ENCODE results near the gene VWA8. TPM values are rescaled to one million over a fixed set of nuclear protein-coding genes. Genes with fewer than 3 reads are reported as not detected.
"Not testable (repeated sequence)": the region's sequence is repeated elsewhere in the genome, so short reads cannot be mapped to it uniquely, and the experiment has no call there.

The VWA8 gene
- total RNA-seq, 1 experiment from 2014 or later = 8.4 TPM

- no peak for DNase-seq (ENCODE audit: low read depth)
Observed at GRCh38 chr13:41925014-41925413, 35.9 kb downstream of the VWA8 start.

- not testable (repeated sequence) for DNase-seq (ENCODE audit: low read depth)
Observed at GRCh38 chr13:41922894-41923293, 38.0 kb downstream of the VWA8 start.

GRCh38 chr13:41919741-41920487, 41.0 kb downstream of the VWA8 start:
- no peak for DNase-seq (ENCODE audit: low read depth)

- DNase-seq (ENCODE audit: low read depth) = no peak
Observed at GRCh38 chr13:41919031-41919740, 41.7 kb downstream of the VWA8 start.

GRCh38 chr13:41917641-41918040, 43.3 kb downstream of the VWA8 start:
- no peak for DNase-seq (ENCODE audit: low read depth)

- peak; percentile 75 for DNase-seq (ENCODE audit: low read depth)
Observed at GRCh38 chr13:41916173-41916954, 44.5 kb downstream of the VWA8 start.

GRCh38 chr13:41915081-41915480, 45.8 kb downstream of the VWA8 start:
- DNase-seq (ENCODE audit: low read depth) = no peak

- DNase-seq (ENCODE audit: low read depth) = no peak
Observed at GRCh38 chr13:41914552-41914951, 46.4 kb downstream of the VWA8 start.

- no peak for DNase-seq (ENCODE audit: low read depth)
Observed at GRCh38 chr13:41909506-41909905, 51.4 kb downstream of the VWA8 start.

- DNase-seq (ENCODE audit: low read depth) = peak; percentile 42
Observed at GRCh38 chr13:41905600-41906254, 55.2 kb downstream of the VWA8 start.

- DNase-seq (ENCODE audit: low read depth) = peak; percentile 35
Observed at GRCh38 chr13:41900918-41901317, 60.0 kb downstream of the VWA8 start.

- DNase-seq (ENCODE audit: low read depth) = not testable (repeated sequence)
Observed at GRCh38 chr13:41898411-41898810, 62.5 kb downstream of the VWA8 start.

GRCh38 chr13:41897126-41897525, 63.8 kb downstream of the VWA8 start:
- peak; percentile 5 for DNase-seq (ENCODE audit: low read depth)

- DNase-seq (ENCODE audit: low read depth) = no peak
Observed at GRCh38 chr13:41895478-41895877, 65.4 kb downstream of the VWA8 start.

GRCh38 chr13:41891119-41891518, 69.8 kb downstream of the VWA8 start:
- no peak for DNase-seq (ENCODE audit: low read depth)

- no peak for DNase-seq (ENCODE audit: low read depth)
Observed at GRCh38 chr13:41883147-41883546, 77.8 kb downstream of the VWA8 start.

GRCh38 chr13:41881890-41882289, 79.0 kb downstream of the VWA8 start:
- DNase-seq (ENCODE audit: low read depth) = not testable (repeated sequence)

- DNase-seq (ENCODE audit: low read depth) = no peak
Observed at GRCh38 chr13:41880966-41881365, 79.9 kb downstream of the VWA8 start.

- no peak for DNase-seq (ENCODE audit: low read depth)
Observed at GRCh38 chr13:41864658-41865057, 96.3 kb downstream of the VWA8 start.

GRCh38 chr13:41862659-41863058, 98.2 kb downstream of the VWA8 start:
- not testable (repeated sequence) for DNase-seq (ENCODE audit: low read depth)

GRCh38 chr13:41859565-41859964, 101.3 kb downstream of the VWA8 start:
- DNase-seq (ENCODE audit: low read depth) = no peak

GRCh38 chr13:41858780-41859179, 102.1 kb downstream of the VWA8 start:
- DNase-seq (ENCODE audit: low read depth) = no peak

All from LHCN-M2 (cell line).